GM18511 (cell line): ENCODE data around the gene OOSP2.

ENCODE experiments used
- ATAC-seq: cut with Tn5 transposase; IDR thresholded peaks from one replicate; pipeline ENCODE4 v1.9.1; 2021; ENCODE audit warnings: mild to moderate bottlenecking, moderate library complexity; ENCODE audit not compliant: unreplicated experiment

OOSP2 gene

DNA sequence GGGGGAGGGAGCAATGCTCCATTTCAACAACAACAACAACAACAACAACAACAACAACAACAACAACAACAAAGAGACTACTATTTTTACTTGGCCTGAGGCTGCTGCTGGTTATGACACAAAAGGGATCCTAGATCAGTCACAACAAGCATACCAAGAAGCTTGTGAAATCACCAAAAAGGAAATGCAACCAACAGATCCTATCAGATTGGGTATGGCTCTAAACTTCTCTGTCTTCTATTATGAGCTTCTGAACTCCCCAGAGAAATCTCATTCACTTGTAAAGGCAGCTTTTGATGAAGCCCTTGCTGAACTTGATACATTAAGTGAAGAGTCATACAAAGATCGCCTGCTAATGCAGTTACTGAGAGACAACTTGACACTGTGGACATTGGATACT lies 37.8 kb downstream of the OOSP2 start:
- no peak for ATAC-seq

DNA sequence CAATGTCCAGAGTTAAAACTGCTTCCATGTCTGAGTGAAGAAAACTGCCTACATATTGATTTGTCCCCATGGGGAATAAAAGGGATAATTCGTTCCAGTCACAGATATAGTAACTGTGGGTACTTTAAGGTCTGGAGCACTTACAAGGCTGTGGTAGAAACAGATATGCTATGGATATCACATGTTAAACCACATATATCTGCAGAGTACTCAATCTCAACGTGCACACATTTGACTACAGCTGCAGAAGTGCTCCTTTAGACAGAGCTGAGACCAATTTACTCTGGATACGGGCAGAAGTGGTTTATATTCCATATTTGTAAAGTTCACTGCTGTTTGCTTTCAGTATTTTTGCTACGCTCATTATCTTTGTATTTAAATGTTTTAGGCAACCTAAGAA lies 38.5 kb downstream of the OOSP2 start:
- no peak for ATAC-seq

DNA sequence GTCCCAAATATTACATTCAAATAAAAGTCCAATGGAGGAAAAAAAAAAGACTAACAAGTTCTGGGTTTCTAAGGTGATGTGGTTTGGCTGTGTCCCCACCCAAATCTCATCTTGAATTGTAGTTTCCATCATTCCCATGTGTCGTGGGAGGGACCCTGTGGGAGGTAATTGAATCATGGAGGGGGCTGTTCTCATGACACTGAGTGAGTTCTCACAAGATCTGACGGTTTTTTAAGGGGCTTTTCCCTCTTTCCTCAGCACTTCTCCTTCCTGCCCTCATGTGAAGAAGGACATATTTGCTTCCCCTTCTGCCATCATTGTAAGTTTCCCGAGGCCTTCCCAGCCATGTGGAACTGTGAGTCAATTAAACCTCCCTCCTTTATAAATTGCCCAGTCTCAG lies 40.3 kb downstream of the OOSP2 start:
- no peak for ATAC-seq

DNA sequence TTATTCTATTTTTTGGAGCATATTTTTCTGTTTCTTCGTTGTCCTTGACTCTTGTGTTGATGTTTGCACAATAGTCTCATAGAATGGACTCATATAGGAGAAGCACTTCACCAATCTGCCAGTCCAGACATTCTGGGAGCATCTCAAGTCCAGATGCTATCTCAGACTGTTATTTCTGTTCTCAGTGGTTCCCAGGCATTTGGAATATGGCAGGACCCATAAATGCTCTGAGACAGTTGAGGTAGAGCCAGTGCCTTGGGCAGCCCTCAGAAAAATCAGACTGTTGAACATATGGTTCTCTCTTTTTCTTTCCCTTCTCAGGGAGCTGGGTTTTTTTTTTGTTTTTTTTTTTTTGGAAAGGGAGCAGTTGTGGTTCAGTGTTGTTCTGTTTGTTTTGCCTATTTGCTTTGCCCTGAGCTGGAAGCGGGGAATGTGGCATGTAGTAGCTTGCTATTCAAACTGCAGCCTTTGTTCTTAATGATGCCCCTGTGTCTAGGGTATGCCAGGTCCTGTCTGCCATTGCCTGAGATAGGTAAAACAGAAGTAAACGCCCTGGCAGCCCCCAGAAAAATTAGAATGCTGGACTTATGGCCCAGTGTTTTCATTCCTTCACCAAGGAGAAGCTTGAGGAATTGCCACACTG lies 44.5 kb downstream of the OOSP2 start:
- ATAC-seq = no peak

DNA sequence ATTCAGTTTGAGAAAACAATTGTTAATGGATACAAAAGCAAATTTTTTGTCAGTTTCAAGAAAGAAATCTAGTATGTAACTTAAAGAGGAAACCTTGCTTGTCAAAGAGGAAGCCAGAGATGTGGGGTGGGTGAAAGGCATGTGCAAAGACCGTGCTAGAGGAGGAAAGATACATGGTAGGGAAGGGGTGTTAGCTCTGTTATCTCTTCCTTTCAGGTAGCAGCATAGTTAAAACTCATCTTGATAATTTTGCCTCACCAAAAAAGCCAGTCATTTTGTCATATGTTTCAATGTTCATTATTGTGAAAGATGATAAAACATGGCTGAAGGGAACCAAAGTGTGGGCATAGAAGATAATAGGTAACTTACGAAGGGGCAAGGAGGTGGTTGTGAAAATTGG lies 45.7 kb downstream of the OOSP2 start:
- no peak for ATAC-seq

DNA sequence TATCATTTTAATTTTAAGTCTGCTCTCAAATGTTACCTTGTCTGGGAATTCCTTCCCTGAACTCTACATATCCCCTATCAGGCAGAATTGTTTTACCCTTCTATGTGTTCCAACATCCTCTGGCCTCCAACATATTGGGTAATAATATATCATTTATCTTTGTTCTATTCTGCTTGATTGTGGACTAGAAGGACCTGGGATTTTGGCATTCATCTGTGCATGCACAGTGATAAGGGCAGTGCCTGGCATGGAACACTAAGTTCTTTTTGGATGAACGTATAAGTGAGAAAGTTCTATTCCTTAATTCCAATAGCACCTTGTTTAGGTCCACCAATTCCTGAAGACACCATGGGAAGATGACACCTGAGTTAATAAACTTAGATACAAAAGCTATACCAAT lies 47.0 kb downstream of the OOSP2 start:
- ATAC-seq = no peak

DNA sequence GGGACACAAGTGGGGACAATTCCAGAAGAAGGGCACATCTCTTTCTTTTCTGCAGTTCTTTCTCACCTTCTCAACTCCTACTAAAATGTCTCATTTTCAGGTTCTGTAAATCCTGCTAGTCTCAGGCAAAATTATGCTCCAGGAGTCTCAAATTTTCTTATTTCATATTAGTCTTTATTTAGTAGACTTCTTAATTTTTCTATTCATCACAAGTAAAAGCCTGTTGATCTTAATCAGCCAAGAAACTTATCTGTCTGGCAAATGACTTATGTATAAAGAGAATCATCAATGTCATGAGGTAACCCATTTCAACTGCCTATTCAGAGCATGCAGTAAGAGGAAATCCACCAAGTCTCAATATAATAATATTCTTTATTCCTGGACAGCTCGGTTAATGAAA lies 48.2 kb downstream of the OOSP2 start, which contains the start of gene MS4A2:
Gene MS4A2, plus strand, starts transcription at position 301 of the 400 bp plus-strand sequence. CDS start 102 bp downstream, outside the sequence.
- no peak for ATAC-seq

DNA sequence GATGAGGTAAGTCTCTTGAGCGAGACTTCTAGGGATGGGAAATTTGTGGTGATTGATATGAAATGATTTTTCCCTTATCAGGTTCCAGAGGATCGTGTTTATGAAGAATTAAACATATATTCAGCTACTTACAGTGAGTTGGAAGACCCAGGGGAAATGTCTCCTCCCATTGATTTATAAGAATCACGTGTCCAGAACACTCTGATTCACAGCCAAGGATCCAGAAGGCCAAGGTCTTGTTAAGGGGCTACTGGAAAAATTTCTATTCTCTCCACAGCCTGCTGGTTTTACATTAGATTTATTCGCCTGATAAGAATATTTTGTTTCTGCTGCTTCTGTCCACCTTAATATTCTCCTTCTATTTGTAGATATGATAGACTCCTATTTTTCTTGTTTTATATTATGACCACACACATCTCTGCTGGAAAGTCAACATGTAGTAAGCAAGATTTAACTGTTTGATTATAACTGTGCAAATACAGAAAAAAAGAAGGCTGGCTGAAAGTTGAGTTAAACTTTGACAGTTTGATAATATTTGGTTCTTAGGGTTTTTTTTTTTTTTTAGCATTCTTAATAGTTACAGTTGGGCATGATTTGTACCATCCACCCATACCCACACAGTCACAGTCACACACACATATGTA lies 55.4 kb downstream of the OOSP2 start:
- no peak for ATAC-seq

DNA sequence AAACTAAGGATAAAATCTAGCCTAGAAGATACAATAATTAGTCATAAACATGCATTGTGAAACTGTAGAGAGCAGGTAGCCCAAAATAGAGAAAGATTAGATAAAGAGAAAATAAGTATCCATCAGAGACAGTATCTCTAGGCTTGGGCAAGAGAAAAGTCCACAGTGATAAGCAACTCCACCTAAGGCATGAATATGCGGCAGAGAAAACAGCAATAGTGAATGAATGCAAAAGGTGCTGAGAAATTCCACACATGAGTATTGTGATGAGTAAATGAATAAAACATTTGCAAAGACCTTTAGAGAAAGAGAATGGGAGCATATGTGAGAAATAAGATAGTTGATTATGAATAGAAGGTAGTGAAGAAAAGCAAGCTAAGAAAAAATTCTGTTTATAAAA lies 57.0 kb downstream of the OOSP2 start:
- ATAC-seq = no peak
